A549 (cell line): ENCODE measurements around the gene FRMD4A. TPM values are rescaled to one million over a fixed set of nuclear protein-coding genes. Genes with fewer than 3 reads are reported as not detected.

Source experiments
- ATAC-seq, 2 experiments: fragments of 200-7000 bp in 1 of 2; fragments of >200 bp in 1 of 2; cut with Nextera tagmentation in 1 of 2; cut with Tn5 transposase in 1 of 2; 3 replicates each; pipeline versions ENCODE4 v1.8.0 to v1.9.1; 2018 to 2020; ENCODE audit warnings: mild to moderate bottlenecking in 1 of 2, moderate library complexity in 1 of 2
- CTCF ChIA-PET: fragments of 300-600 bp; sonication (Branson Sonifier 250); formaldehyde crosslinking; extraction: SDS; loops from one replicate; lab custom pipeline; 2021; ENCODE audit warnings: antibody characterized with exemption, inconsistent platforms; lab: Yijun Ruan, JAX
- POLR2A ChIA-PET: fragments of 350-600 bp; formaldehyde crosslinking; extraction: SDS; loops from one replicate; lab custom pipeline; 2021; ENCODE audit warnings: antibody characterized with exemption, inconsistent platforms; lab: Yijun Ruan, JAX
- DNase-seq, 2 experiments: peaks; one replicate each; pipeline versions ENCODE4 v3.0.0 to v3.0.0-alpha.2; 2011 to 2016; ENCODE audit warnings: low read depth in 1 of 2, low spot score in 1 of 2
- FAIRE-seq: peaks from 2 replicates; lab custom pipeline; 2011; peaks lifted over from hg19 to GRCh38; lab: Jason Lieb, UNC
- H3K27ac ChIP-seq, 2 experiments: fragments of >200 bp; sonication (Bioruptor Twin); formaldehyde crosslinking; 3 replicates each; pipeline ENCODE4 v1.5.1; 2016 to 2017
- H3K4me1 ChIP-seq: fragments of >200 bp; sonication (Bioruptor Twin); formaldehyde crosslinking; 3 replicates; pipeline ENCODE4 v1.6.1; 2016
- H3K4me2 ChIP-seq: fragments of >200 bp; sonication (Bioruptor Twin); formaldehyde crosslinking; 3 replicates; pipeline ENCODE4 v1.6.1; 2016
- H3K4me3 ChIP-seq: fragments of >200 bp; sonication (Bioruptor Twin); formaldehyde crosslinking; 3 replicates; pipeline ENCODE4 v1.5.1; 2016
- H3K9me3 ChIP-seq: fragments of >200 bp; sonication (Bioruptor Twin); formaldehyde crosslinking; 3 replicates; pipeline ENCODE4 v1.6.1; 2016
- BCL3 ChIP-seq: fragments of >200 bp; sonication (Bioruptor Twin); formaldehyde crosslinking; IDR thresholded peaks from 3 replicates; pipeline ENCODE4 v1.6.1; 2016
- CBX8 ChIP-seq: fragments of 200-600 bp; sonication (generic); IDR thresholded peaks from 2 replicates; pipeline ENCODE4 v1.6.1; 2016
- EHF ChIP-seq: fragments of 250-450 bp; sonication (Bioruptor Pico); IDR thresholded peaks from 2 replicates; pipeline ENCODE4 v1.5.0; 2020; ENCODE audit warnings: mild to moderate bottlenecking
- EP300 ChIP-seq, 2 experiments: fragments of >200 bp; sonication (Bioruptor Twin); formaldehyde crosslinking; IDR thresholded peaks; 2 replicates in 1 of 2; 3 replicates in 1 of 2; pipeline ENCODE4 v1.6.1; 2016 to 2017
- ESRRA ChIP-seq: fragments of 150-350 bp; IDR thresholded peaks from 2 replicates; pipeline ENCODE4 v1.6.1; 2014; ENCODE audit warnings: mild to moderate bottlenecking, low read length, borderline replicate concordance
- FOSB ChIP-seq: fragments of 250-450 bp; sonication (Bioruptor Pico); IDR thresholded peaks from 2 replicates; pipeline ENCODE4 v1.5.0; 2020; ENCODE audit warnings: mild to moderate bottlenecking, moderate library complexity
- HDAC2 ChIP-seq: fragments of 200-600 bp; sonication (generic); IDR thresholded peaks from 2 replicates; pipeline ENCODE4 v1.6.1; 2016
- HOXA7 ChIP-seq: fragments of 250-450 bp; sonication (Bioruptor Pico); IDR thresholded peaks from 2 replicates; pipeline ENCODE4 v1.5.0; 2020; ENCODE audit warnings: mild to moderate bottlenecking, moderate library complexity
- HOXB13 ChIP-seq: fragments of 250-450 bp; sonication (Bioruptor Pico); IDR thresholded peaks from 2 replicates; pipeline ENCODE4 v1.5.0; 2020; ENCODE audit warnings: low read depth, mild to moderate bottlenecking, moderate library complexity
- MAZ ChIP-seq: fragments of 150-350 bp; IDR thresholded peaks from 2 replicates; pipeline ENCODE4 v1.6.1; 2014; ENCODE audit warnings: antibody characterized with exemption, low read depth, low read length, borderline replicate concordance
- PBX3 ChIP-seq: IDR thresholded peaks from 2 replicates; pipeline ENCODE4 v1.6.1; 2012
- RARB ChIP-seq: fragments of 250-450 bp; sonication (Bioruptor Pico); IDR thresholded peaks from 2 replicates; pipeline ENCODE4 v1.8.0; 2021; ENCODE audit warnings: mild to moderate bottlenecking, moderate library complexity
- RCOR1 ChIP-seq: fragments of 150-350 bp; IDR thresholded peaks from 2 replicates; pipeline ENCODE4 v1.6.1; 2014; ENCODE audit warnings: antibody characterized with exemption, low read length, low read depth
- SMC3 ChIP-seq: fragments of >200 bp; sonication (Bioruptor Twin); formaldehyde crosslinking; IDR thresholded peaks from 3 replicates; pipeline ENCODE4 v1.6.1; 2018; ENCODE audit warnings: inconsistent platforms
- SREBF2 ChIP-seq: fragments of 450-650 bp; IDR thresholded peaks from 2 replicates; pipeline ENCODE4 v1.6.1; 2014; ENCODE audit warnings: mild to moderate bottlenecking, moderate library complexity
- ZFP36 ChIP-seq: fragments of 450-650 bp; IDR thresholded peaks from 2 replicates; pipeline ENCODE4 v1.6.1; 2014; ENCODE audit warnings: borderline replicate concordance; ENCODE audit not compliant: partially characterized antibody
- ZNF302 ChIP-seq: fragments of 250-450 bp; sonication (Bioruptor Pico); IDR thresholded peaks from 2 replicates; pipeline ENCODE4 v1.9.0; 2021; ENCODE audit warnings: inconsistent platforms, mild to moderate bottlenecking, moderate library complexity
- WGBS: methylation state at CpG from one replicate; pipeline ENCODE4 v1.1.6; 2017; ENCODE audit errors: missing lambda C conversion rate; 5-methylcytosine and 5-hydroxymethylcytosine counted together
- polyA plus RNA-seq, 4 experiments: library from polyadenylated mRNA; depleted of rRNA in 3 of 4; stranded (reverse); fragments of >200 nt; fragmentation: RNase III in 1 of 4; extraction: RNeasy Plus Mini Kit Qiagen cat#74134 plus additional on column Dnase treatment in 1 of 4; gene quantifications; 2 replicates in 3 of 4; 3 replicates in 1 of 4; pipeline ENCODE4 v1.2.3, GENCODE V29; 2011 to 2017
- TF ChIP-seq, protein P1 (sequence below): fragments of 200-600 bp; sonication (generic); IDR thresholded peaks from 2 replicates; pipeline ENCODE4 v1.6.1; 2016; ENCODE audit warnings: antibody characterized with exemption, mild to moderate bottlenecking, moderate library complexity
- TF ChIP-seq, protein P2 (sequence below): IDR thresholded peaks from 2 replicates; pipeline ENCODE4 v1.6.1; 2012; ENCODE audit warnings: low read depth, borderline replicate concordance
- TF ChIP-seq, protein P3 (sequence below): IDR thresholded peaks from 2 replicates; pipeline ENCODE4 v1.6.1; 2012

The FRMD4A gene
- polyA plus RNA-seq, 2 of the 4 experiments (the other 2 are of a cell fraction), result 2.5 to 4.7 TPM

- TF ChIP-seq, protein P1, sequence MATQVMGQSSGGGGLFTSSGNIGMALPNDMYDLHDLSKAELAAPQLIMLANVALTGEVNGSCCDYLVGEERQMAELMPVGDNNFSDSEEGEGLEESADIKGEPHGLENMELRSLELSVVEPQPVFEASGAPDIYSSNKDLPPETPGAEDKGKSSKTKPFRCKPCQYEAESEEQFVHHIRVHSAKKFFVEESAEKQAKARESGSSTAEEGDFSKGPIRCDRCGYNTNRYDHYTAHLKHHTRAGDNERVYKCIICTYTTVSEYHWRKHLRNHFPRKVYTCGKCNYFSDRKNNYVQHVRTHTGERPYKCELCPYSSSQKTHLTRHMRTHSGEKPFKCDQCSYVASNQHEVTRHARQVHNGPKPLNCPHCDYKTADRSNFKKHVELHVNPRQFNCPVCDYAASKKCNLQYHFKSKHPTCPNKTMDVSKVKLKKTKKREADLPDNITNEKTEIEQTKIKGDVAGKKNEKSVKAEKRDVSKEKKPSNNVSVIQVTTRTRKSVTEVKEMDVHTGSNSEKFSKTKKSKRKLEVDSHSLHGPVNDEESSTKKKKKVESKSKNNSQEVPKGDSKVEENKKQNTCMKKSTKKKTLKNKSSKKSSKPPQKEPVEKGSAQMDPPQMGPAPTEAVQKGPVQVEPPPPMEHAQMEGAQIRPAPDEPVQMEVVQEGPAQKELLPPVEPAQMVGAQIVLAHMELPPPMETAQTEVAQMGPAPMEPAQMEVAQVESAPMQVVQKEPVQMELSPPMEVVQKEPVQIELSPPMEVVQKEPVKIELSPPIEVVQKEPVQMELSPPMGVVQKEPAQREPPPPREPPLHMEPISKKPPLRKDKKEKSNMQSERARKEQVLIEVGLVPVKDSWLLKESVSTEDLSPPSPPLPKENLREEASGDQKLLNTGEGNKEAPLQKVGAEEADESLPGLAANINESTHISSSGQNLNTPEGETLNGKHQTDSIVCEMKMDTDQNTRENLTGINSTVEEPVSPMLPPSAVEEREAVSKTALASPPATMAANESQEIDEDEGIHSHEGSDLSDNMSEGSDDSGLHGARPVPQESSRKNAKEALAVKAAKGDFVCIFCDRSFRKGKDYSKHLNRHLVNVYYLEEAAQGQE, result no peak
- TF ChIP-seq PBX3, result no peak
- no peak for TF ChIP-seq HOXA7 (CRISPR knock-in tag)
- no peak for TF ChIP-seq ZNF302
- no peak for TF ChIP-seq ESRRA
Observed at GRCh38 chr10:14025283-14026189, 305.2 kb downstream of the FRMD4A start (continued).

- CTCF ChIA-PET, result interaction anchor here (1.4 kb wide), 1 partner anchor 8 kb away, joined by 3 read pairs; no protein-coding TSS in a partner anchor
- no peak for FAIRE-seq
- no peak for DNase-seq
Observed at GRCh38 chr10:14024329-14025202, 306.2 kb downstream of the FRMD4A start.

More at GRCh38 chr10:14024329-14025202, 306.2 kb downstream of the FRMD4A start:
- no peaks in the 10 kb centered on the region for H3K4me1 ChIP-seq
- POLR2A ChIA-PET, result no interaction called here
- TF ChIP-seq ZFP36, result no peak
- TF ChIP-seq, protein P2, sequence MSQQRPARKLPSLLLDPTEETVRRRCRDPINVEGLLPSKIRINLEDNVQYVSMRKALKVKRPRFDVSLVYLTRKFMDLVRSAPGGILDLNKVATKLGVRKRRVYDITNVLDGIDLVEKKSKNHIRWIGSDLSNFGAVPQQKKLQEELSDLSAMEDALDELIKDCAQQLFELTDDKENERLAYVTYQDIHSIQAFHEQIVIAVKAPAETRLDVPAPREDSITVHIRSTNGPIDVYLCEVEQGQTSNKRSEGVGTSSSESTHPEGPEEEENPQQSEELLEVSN, result no peak
- TF ChIP-seq MAZ, result no peak
- no peak for TF ChIP-seq SREBF2
- TF ChIP-seq RARB (CRISPR knock-in tag), result no peak
- no peak for TF ChIP-seq EHF (CRISPR knock-in tag)
- TF ChIP-seq HDAC2, result no peak
- TF ChIP-seq BCL3, result no peak
- no peak for TF ChIP-seq SMC3
- no peak for TF ChIP-seq FOSB (CRISPR knock-in tag)
- TF ChIP-seq, protein P3, sequence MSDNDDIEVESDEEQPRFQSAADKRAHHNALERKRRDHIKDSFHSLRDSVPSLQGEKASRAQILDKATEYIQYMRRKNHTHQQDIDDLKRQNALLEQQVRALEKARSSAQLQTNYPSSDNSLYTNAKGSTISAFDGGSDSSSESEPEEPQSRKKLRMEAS, result no peak
- no peak for TF ChIP-seq HOXB13
- no peak for TF ChIP-seq EP300 (IDR thresholded peaks at IDR 0.05)
- TF ChIP-seq RCOR1, result no peak
- TF ChIP-seq CBX8, result no peak
- TF ChIP-seq, all 56 proteins: peak for 0
- WGBS, result 37% methylated on average over 15 of the region's 15 CpGs
- Histone ChIP-seq H3K27ac (no peak overlapping the region), H3K4me3 (no peak overlapping the region), H3K9me3 (peaks cover 4% of the 10 kb centered on the region; the same call in 2 of the 3 replicates), H3K4me2 (no peak overlapping the region)
- ATAC-seq, result no peak
